AG04450 (cell line): ENCODE measurements around the gene PBLD. TPM values are rescaled to one million over a fixed set of nuclear protein-coding genes. Genes with fewer than 3 reads are reported as not detected.
"Not testable (repeated sequence)": the region's sequence is repeated elsewhere in the genome, so short reads cannot be mapped to it uniquely, and the experiment has no call there.

Source experiments
- CTCF ChIA-PET: fragments of 300-600, 350-600 bp; formaldehyde crosslinking; extraction: SDS; loops from one replicate; lab custom pipeline; 2022; ENCODE audit warnings: antibody characterized with exemption, inconsistent platforms; lab: Charles Lee
- POLR2A ChIA-PET: fragments of 350-600 bp; formaldehyde crosslinking; extraction: SDS; loops from one replicate; lab custom pipeline; 2021; ENCODE audit warnings: antibody characterized with exemption, inconsistent platforms; lab: Yijun Ruan, JAX
- DNase-seq: peaks from one replicate; pipeline ENCODE4 v3.0.0-alpha.2; 2011; ENCODE audit warnings: low read depth, low spot score
- H3K27ac ChIP-seq: one replicate; pipeline ENCODE4 v1.5.1; 2012; ENCODE audit warnings: low read depth, low read length, control low read depth
- H3K27me3 ChIP-seq: one replicate; pipeline ENCODE4 v1.6.0; 2012; ENCODE audit warnings: low read length; ENCODE audit not compliant: control insufficient read depth, insufficient read depth
- H3K4me3 ChIP-seq: 2 replicates; pipeline ENCODE4 v1.5.1; 2011; ENCODE audit warnings: mild to moderate bottlenecking, low read depth, low read length, control low read depth
- H3K9me3 ChIP-seq: 2 replicates; pipeline ENCODE4 v1.5.1; 2012; ENCODE audit warnings: low read length; ENCODE audit not compliant: control insufficient read depth, insufficient read depth
- CTCF ChIP-seq: IDR thresholded peaks from 2 replicates; pipeline ENCODE4 v1.5.1; 2011; ENCODE audit warnings: low read depth, low read length, control low read depth, inconsistent platforms
- polyA plus RNA-seq: library from polyadenylated mRNA; depleted of rRNA; stranded (reverse); fragments of >200 nt; gene quantifications from 2 replicates; pipeline ENCODE4 v1.2.3, GENCODE V29; 2011

The PBLD gene
- polyA plus RNA-seq, 1 experiment, result 1.2 TPM

GRCh38 chr10:68318331-68319059, 14.2 kb downstream of the PBLD start:
- TF ChIP-seq CTCF, result no peak
- no peak for DNase-seq
- ChIA-PET POLR2A (no interaction called here), CTCF (interaction anchor here (1.0 kb wide), 1 partner anchor 17 kb away, joined by 4 read pairs; no protein-coding TSS in a partner anchor)
- no peak overlapping the region for H3K4me3 ChIP-seq
- H3K9me3 ChIP-seq, result peaks cover 8% of the 10 kb centered on the region
- H3K27ac ChIP-seq, result no peak overlapping the region
- no peaks in the 10 kb centered on the region for H3K27me3 ChIP-seq

- no peak for DNase-seq
- ChIA-PET CTCF (interaction anchor here (1.1 to 1.9 kb wide), 3 partner anchors 12 to 103 kb away, joined by 3 to 12 read pairs (median 4); no protein-coding TSS in a partner anchor), POLR2A (no interaction called here)
- H3K27me3 ChIP-seq, result no peaks in the 10 kb centered on the region
- peaks cover 8% of the 10 kb centered on the region for H3K9me3 ChIP-seq
- H3K27ac ChIP-seq, result no peak overlapping the region
- TF ChIP-seq CTCF, result no peak
- H3K4me3 ChIP-seq, result no peak overlapping the region
Observed at GRCh38 chr10:68315582-68315981, 17.1 kb downstream of the PBLD start.

GRCh38 chr10:68314930-68315329, 17.8 kb downstream of the PBLD start:
- H3K27me3 ChIP-seq, POLR2A ChIA-PET, H3K4me3 ChIP-seq, H3K27ac ChIP-seq, H3K9me3 ChIP-seq, DNase-seq: not testable (repeated sequence)
- CTCF ChIA-PET, result interaction anchor here (1.1 to 1.9 kb wide), 3 partner anchors 11 to 102 kb away, joined by 3 to 12 read pairs (median 4); no protein-coding TSS in a partner anchor

- CTCF ChIA-PET, result no interaction called here
- TF ChIP-seq CTCF, result no peak
- no peak for DNase-seq
- POLR2A ChIA-PET, result no interaction called here
- Histone ChIP-seq H3K27me3 (no peaks in the 10 kb centered on the region), H3K9me3 (no peaks in the 10 kb centered on the region; the same call in 1 of the 2 replicates), H3K27ac (no peak overlapping the region), H3K4me3 (no peak overlapping the region)
Observed at GRCh38 chr10:68310531-68310930, 22.2 kb downstream of the PBLD start.

- Histone ChIP-seq H3K4me3 (no peak overlapping the region), H3K27ac (no peak overlapping the region), H3K9me3 (no peaks in the 10 kb centered on the region), H3K27me3 (no peaks in the 10 kb centered on the region)
- ChIA-PET POLR2A (no interaction called here), CTCF (interaction anchor here (0.7 to 1.6 kb wide), 3 partner anchors 41 to 98 kb away, joined by 3 to 11 read pairs (median 4); no protein-coding TSS in a partner anchor)
- no peak for TF ChIP-seq CTCF
- no peak for DNase-seq
Observed at GRCh38 chr10:68305854-68306253, 26.9 kb downstream of the PBLD start.
